Measurements from ENCODE around the gene SCNN1B. TPM values are rescaled to one million over a fixed set of nuclear protein-coding genes. Genes with fewer than 3 reads are reported as not detected.

The SCNN1B gene
- total RNA-seq, 2 experiments from 2014 or later, result not detected

GRCh38 chr16:23377071-23377931 is 75.2 kb downstream of the SCNN1B start:
- Mint-ChIP-seq H3K4me1 (ENCODE audit: low read depth) (no peaks in the 10 kb centered on the region), H3K9me3 (no peaks in the 10 kb centered on the region), H3K4me3 (no peak overlapping the region), H3K36me3 (ENCODE audit: low read depth) (no peaks in the 10 kb centered on the region), H3K27ac (no peak overlapping the region), H3K27me3 (peaks cover 5% of the 10 kb centered on the region)
- no peaks in the 10 kb centered on the region for H3K36me3 ChIP-seq (ENCODE audit: insufficient read depth, low read length)
- H3K4me1 ChIP-seq (ENCODE audit: insufficient read depth, low read length), result no peaks in the 10 kb centered on the region
- no peaks in the 10 kb centered on the region for H3K9me3 ChIP-seq (ENCODE audit: control insufficient read depth in 1 of 2, insufficient read depth in 1 of 2, low read length in 2 of 2)
- H3K27me3 ChIP-seq (ENCODE audit: control insufficient read depth in 1 of 2, insufficient read depth in 2 of 2, low read length in 2 of 2), result no peaks in the 10 kb centered on the region
- ChIA-PET CTCF (no interaction called here), POLR2A (no interaction called here)
- ATAC-seq (ENCODE audit: poor library complexity) (no peak), DNase-seq (no peak)
- intact Hi-C loops (cut with DNase I, micrococcal nuclease), result no loop called here
- TF ChIP-seq, protein P1, sequence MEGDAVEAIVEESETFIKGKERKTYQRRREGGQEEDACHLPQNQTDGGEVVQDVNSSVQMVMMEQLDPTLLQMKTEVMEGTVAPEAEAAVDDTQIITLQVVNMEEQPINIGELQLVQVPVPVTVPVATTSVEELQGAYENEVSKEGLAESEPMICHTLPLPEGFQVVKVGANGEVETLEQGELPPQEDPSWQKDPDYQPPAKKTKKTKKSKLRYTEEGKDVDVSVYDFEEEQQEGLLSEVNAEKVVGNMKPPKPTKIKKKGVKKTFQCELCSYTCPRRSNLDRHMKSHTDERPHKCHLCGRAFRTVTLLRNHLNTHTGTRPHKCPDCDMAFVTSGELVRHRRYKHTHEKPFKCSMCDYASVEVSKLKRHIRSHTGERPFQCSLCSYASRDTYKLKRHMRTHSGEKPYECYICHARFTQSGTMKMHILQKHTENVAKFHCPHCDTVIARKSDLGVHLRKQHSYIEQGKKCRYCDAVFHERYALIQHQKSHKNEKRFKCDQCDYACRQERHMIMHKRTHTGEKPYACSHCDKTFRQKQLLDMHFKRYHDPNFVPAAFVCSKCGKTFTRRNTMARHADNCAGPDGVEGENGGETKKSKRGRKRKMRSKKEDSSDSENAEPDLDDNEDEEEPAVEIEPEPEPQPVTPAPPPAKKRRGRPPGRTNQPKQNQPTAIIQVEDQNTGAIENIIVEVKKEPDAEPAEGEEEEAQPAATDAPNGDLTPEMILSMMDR (IDR thresholded peaks at IDR 0.05), result no peak
- H3K27ac ChIP-seq (ENCODE audit: low read depth in 1 of 2, low read length in 2 of 2), result no peak overlapping the region
- H3K4me3 ChIP-seq (ENCODE audit: low read length), result no peak overlapping the region

- Histone ChIP-seq H3K27ac (ENCODE audit: low read depth in 1 of 2, low read length in 2 of 2) (no peak overlapping the region), H3K27me3 (ENCODE audit: control insufficient read depth in 1 of 2, insufficient read depth in 2 of 2, low read length in 2 of 2) (no peaks in the 10 kb centered on the region), H3K4me1 (ENCODE audit: insufficient read depth, low read length) (no peaks in the 10 kb centered on the region), H3K4me3 (ENCODE audit: low read length) (no peak overlapping the region), H3K36me3 (ENCODE audit: insufficient read depth, low read length) (no peaks in the 10 kb centered on the region), H3K9me3 (ENCODE audit: control insufficient read depth in 1 of 2, insufficient read depth in 1 of 2, low read length in 2 of 2) (no peaks in the 10 kb centered on the region)
- intact Hi-C loops (cut with DNase I, micrococcal nuclease), result no loop called here
- ATAC-seq (ENCODE audit: poor library complexity) (no peak), DNase-seq (no peak)
- CTCF ChIA-PET, result no interaction called here
- no peaks in the 10 kb centered on the region for H3K36me3 Mint-ChIP-seq (ENCODE audit: low read depth)
- no peak overlapping the region for H3K27ac Mint-ChIP-seq
- TF ChIP-seq, protein P1 (IDR thresholded peaks at IDR 0.05), result no peak
- peaks cover 4% of the 10 kb centered on the region for H3K27me3 Mint-ChIP-seq
- POLR2A ChIA-PET, result no interaction called here
- H3K4me1 Mint-ChIP-seq (ENCODE audit: low read depth), result no peaks in the 10 kb centered on the region
- H3K9me3 Mint-ChIP-seq, result no peaks in the 10 kb centered on the region
- no peak overlapping the region for H3K4me3 Mint-ChIP-seq
Observed at GRCh38 chr16:23378256-23378655, 76.2 kb downstream of the SCNN1B start.

DNA sequence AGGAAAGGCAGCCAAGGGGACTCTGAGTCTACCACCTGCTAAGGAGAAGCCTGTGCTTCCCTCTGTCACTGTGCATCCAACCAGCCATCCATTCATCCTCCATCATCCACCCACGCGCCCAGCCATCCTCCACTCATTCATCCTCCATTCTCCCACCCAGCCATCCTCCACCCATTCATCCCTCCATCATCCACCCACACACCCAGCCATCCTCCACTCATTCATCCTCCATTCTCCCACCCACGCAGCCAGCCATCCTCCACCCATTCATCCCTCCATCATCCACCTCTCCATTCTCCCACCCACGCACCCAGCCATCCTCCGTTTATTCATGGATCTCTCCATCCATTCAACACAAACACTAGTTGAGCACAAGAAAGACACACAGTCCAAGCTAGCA is 76.8 kb downstream of the SCNN1B start:
- H3K4me3 ChIP-seq (ENCODE audit: low read length), result no peak overlapping the region
- ChIA-PET CTCF (no interaction called here), POLR2A (no interaction called here)
- H3K9me3 ChIP-seq (ENCODE audit: control insufficient read depth in 1 of 2, insufficient read depth in 1 of 2, low read length in 2 of 2), result no peaks in the 10 kb centered on the region
- no peaks in the 10 kb centered on the region for H3K27me3 ChIP-seq (ENCODE audit: control insufficient read depth in 1 of 2, insufficient read depth in 2 of 2, low read length in 2 of 2)
- Mint-ChIP-seq H3K9me3 (no peaks in the 10 kb centered on the region), H3K36me3 (ENCODE audit: low read depth) (no peaks in the 10 kb centered on the region), H3K27ac (no peak overlapping the region), H3K4me1 (ENCODE audit: low read depth) (no peaks in the 10 kb centered on the region), H3K27me3 (no peaks in the 10 kb centered on the region), H3K4me3 (no peak overlapping the region)
- TF ChIP-seq, protein P1 (IDR thresholded peaks at IDR 0.05), result no peak
- H3K4me1 ChIP-seq (ENCODE audit: insufficient read depth, low read length), result no peaks in the 10 kb centered on the region
- DNase-seq, result no peak
- no peak overlapping the region for H3K27ac ChIP-seq (ENCODE audit: low read depth in 1 of 2, low read length in 2 of 2)
- intact Hi-C loops (cut with DNase I, micrococcal nuclease), result no loop called here
- no peaks in the 10 kb centered on the region for H3K36me3 ChIP-seq (ENCODE audit: insufficient read depth, low read length)
- ATAC-seq (ENCODE audit: poor library complexity), result no peak
